ENCODE data around the gene FOXA3. TPM values are rescaled to one million over a fixed set of nuclear protein-coding genes. Genes with fewer than 3 reads are reported as not detected.

FOXA3 gene
- total RNA-seq, 1 experiment from 2014 or later, result 5.8 TPM

GRCh38 chr19:45905011-45905410 lies 40.9 kb downstream of the FOXA3 start:
- no TSS peak for BruUV-seq (replicated peaks)
- ATAC-seq, result no peak
- TF ChIP-seq SIN3A (IDR thresholded peaks at IDR 0.05; ENCODE audit: low read depth) (no peak), ATF3 (IDR thresholded peaks at IDR 0.05) (no peak), JUND (IDR thresholded peaks at IDR 0.05) (no peak)
- no peak overlapping the region for H3K4me3 ChIP-seq (replicated peaks in 1 of 2; ENCODE audit: low read depth in 1 of 2, low read length in 2 of 2)
- H4K20me1 ChIP-seq (ENCODE audit: insufficient read depth), result no peaks in the 10 kb centered on the region
- H2AFZ ChIP-seq (ENCODE audit: low read depth, low read length, poor library complexity, severe bottlenecking), result no peak overlapping the region
- no peaks in the 10 kb centered on the region for H3K36me3 ChIP-seq (ENCODE audit: control insufficient read depth in 1 of 2, insufficient read depth in 2 of 2, low read length in 2 of 2)
- ChIA-PET RAD21 (ENCODE audit: low non-redundant PET in 1 of 2, low total read pairs in 2 of 2, uncharacterized antibody in 2 of 2, unreplicated experiment in 2 of 2) (no interaction called here), CTCF (interaction anchor here (0.6 kb wide), 1 partner anchor 124 kb away, joined by 3 read pairs; no protein-coding TSS in a partner anchor), POLR2A (no interaction called here)
- intact Hi-C loops (cut with micrococcal nuclease), result no loop called here
- no peaks in the 10 kb centered on the region for H3K9me2 ChIP-seq (ENCODE audit: insufficient read depth)
- no peak for DNase-seq (ENCODE audit: low read depth, low spot score)
- H3K9me3 ChIP-seq (ENCODE audit: control insufficient read depth in 1 of 2, insufficient read depth in 1 of 2, low read depth in 1 of 2, low read length in 2 of 2), result no peaks in the 10 kb centered on the region
- peaks cover 0 to 10% of the 10 kb centered on the region in 2 experiments; a peak in 1 of 4 replicates for H3K4me1 ChIP-seq (ENCODE audit: control insufficient read depth in 1 of 2, insufficient read depth in 2 of 2, low read length in 2 of 2)
- no peaks in the 10 kb centered on the region for H3K27me3 ChIP-seq (ENCODE audit: insufficient read depth, low read length)
- H3K27ac ChIP-seq (ENCODE audit: low read depth, low read length), result no peak overlapping the region
- H3K9ac ChIP-seq (ENCODE audit: low read length), result no peak overlapping the region
- H3K79me2 ChIP-seq (ENCODE audit: insufficient read depth, low read length), result peaks cover 5% of the 10 kb centered on the region; the same call in 1 of the 2 replicates
- H3K4me2 ChIP-seq (ENCODE audit: low read length), result no peak overlapping the region

- Histone ChIP-seq H3K4me3 (replicated peaks in 1 of 2; ENCODE audit: low read depth in 1 of 2, low read length in 2 of 2) (no peak overlapping the region), H3K9me3 (ENCODE audit: control insufficient read depth in 1 of 2, insufficient read depth in 1 of 2, low read depth in 1 of 2, low read length in 2 of 2) (no peaks in the 10 kb centered on the region), H3K27me3 (ENCODE audit: insufficient read depth, low read length) (no peaks in the 10 kb centered on the region), H3K9ac (ENCODE audit: low read length) (no peak overlapping the region), H3K9me2 (ENCODE audit: insufficient read depth) (no peaks in the 10 kb centered on the region), H3K4me1 (ENCODE audit: control insufficient read depth in 1 of 2, insufficient read depth in 2 of 2, low read length in 2 of 2) (peaks cover 0 to 10% of the 10 kb centered on the region in 2 experiments; a peak in 1 of 4 replicates), H3K4me2 (ENCODE audit: low read length) (no peak overlapping the region), H3K79me2 (ENCODE audit: insufficient read depth, low read length) (peaks cover 5% of the 10 kb centered on the region; the same call in 1 of the 2 replicates), H3K36me3 (ENCODE audit: control insufficient read depth in 1 of 2, insufficient read depth in 2 of 2, low read length in 2 of 2) (no peaks in the 10 kb centered on the region), H2AFZ (ENCODE audit: low read depth, low read length, poor library complexity, severe bottlenecking) (no peak overlapping the region), H4K20me1 (ENCODE audit: insufficient read depth) (no peaks in the 10 kb centered on the region), H3K27ac (ENCODE audit: low read depth, low read length) (no peak overlapping the region)
- ATAC-seq (no peak), DNase-seq (ENCODE audit: low read depth, low spot score) (no peak)
- ChIA-PET CTCF (no interaction called here), POLR2A (no interaction called here), RAD21 (ENCODE audit: low non-redundant PET in 1 of 2, low total read pairs in 2 of 2, uncharacterized antibody in 2 of 2, unreplicated experiment in 2 of 2) (no interaction called here)
- BruUV-seq (replicated peaks), result no TSS peak
- no peak for TF ChIP-seq ZFX (IDR thresholded peaks at IDR 0.05)
- no peak for TF ChIP-seq EGR1 (IDR thresholded peaks at IDR 0.05; ENCODE audit: low read depth)
- no peak for TF ChIP-seq ELF1 (IDR thresholded peaks at IDR 0.05; ENCODE audit: borderline replicate concordance, low read depth)
- TF ChIP-seq SRF (IDR thresholded peaks at IDR 0.05; ENCODE audit: low read depth), result no peak
- no peak for TF ChIP-seq MAX (IDR thresholded peaks at IDR 0.05)
- no peak for TF ChIP-seq RAD21 (IDR thresholded peaks at IDR 0.05; ENCODE audit: low read depth)
- intact Hi-C loops (cut with micrococcal nuclease), result no loop called here
These were observed 42.1 kb downstream of the FOXA3 start for GRCh38 chr19:45906221-45906620.
